ENCODE results near the gene B3GALNT2. TPM values are rescaled to one million over a fixed set of nuclear protein-coding genes. Genes with fewer than 3 reads are reported as not detected.

Gene B3GALNT2
- total RNA-seq, 2 donors from 2014 or later = 6.3 to 8.2 TPM

GRCh38 chr1:235515844-235516512 lies 11.7 kb upstream of the B3GALNT2 start:
- Mint-ChIP-seq H3K36me3 (ENCODE audit: low read depth) (peaks cover 3% of the 10 kb centered on the region), H3K27ac (no peak overlapping the region), H3K4me1 (peaks cover 2% of the 10 kb centered on the region), H3K4me3 (no peak overlapping the region), H3K27me3 (peaks cover 17% of the 10 kb centered on the region)
- ATAC-seq = no peak
- no peaks in the 10 kb centered on the region for H3K9me3 ChIP-seq (ENCODE audit: control insufficient read depth, low read length, poor library complexity, severe bottlenecking)
- DNase-seq = no peak

- H3K36me3 Mint-ChIP-seq (ENCODE audit: low read depth) = peaks cover 3% of the 10 kb centered on the region
- no peak overlapping the region for H3K4me3 Mint-ChIP-seq
- H3K9me3 ChIP-seq (ENCODE audit: control insufficient read depth, low read length, poor library complexity, severe bottlenecking) = no peaks in the 10 kb centered on the region
- peaks cover 2% of the 10 kb centered on the region for H3K4me1 Mint-ChIP-seq
- DNase-seq (peak in 1 of 3 donors; percentile 28), ATAC-seq (peak; percentile 57)
- peak overlapping the region; percentile 11 for H3K27ac Mint-ChIP-seq
- peaks cover 17% of the 10 kb centered on the region for H3K27me3 Mint-ChIP-seq
These were observed 9.5 kb upstream of the B3GALNT2 start for GRCh38 chr1:235513495-235514366.

GRCh38 chr1:235511470-235512240 lies 7.4 kb upstream of the B3GALNT2 start:
- no peak overlapping the region for H3K27ac Mint-ChIP-seq
- no peaks in the 10 kb centered on the region for H3K9me3 ChIP-seq (ENCODE audit: control insufficient read depth, low read length, poor library complexity, severe bottlenecking)
- no peak overlapping the region for H3K4me3 Mint-ChIP-seq
- DNase-seq (no peak), ATAC-seq (no peak)
- peaks cover 2% of the 10 kb centered on the region for H3K4me1 Mint-ChIP-seq
- H3K36me3 Mint-ChIP-seq (ENCODE audit: low read depth) = peaks cover 3% of the 10 kb centered on the region
- peaks cover 17% of the 10 kb centered on the region for H3K27me3 Mint-ChIP-seq

GRCh38 chr1:235510823-235511222 lies 6.6 kb upstream of the B3GALNT2 start:
- peaks cover 17% of the 10 kb centered on the region for H3K27me3 Mint-ChIP-seq
- DNase-seq = no peak
- no peak for ATAC-seq

GRCh38 chr1:235507623-235508022 lies 3.4 kb upstream of the B3GALNT2 start:
- Mint-ChIP-seq H3K27me3 (peaks cover 8% of the 10 kb centered on the region), H3K4me3 (no peak overlapping the region), H3K36me3 (ENCODE audit: low read depth) (peaks cover 3% of the 10 kb centered on the region), H3K27ac (no peak overlapping the region), H3K4me1 (peaks cover 18% of the 10 kb centered on the region)
- no peaks in the 10 kb centered on the region for H3K9me3 ChIP-seq (ENCODE audit: control insufficient read depth, low read length, poor library complexity, severe bottlenecking)
- no peak for DNase-seq
- no peak for ATAC-seq

More at GRCh38 chr1:235510823-235511222, 6.6 kb upstream of the B3GALNT2 start:
- H3K4me3 Mint-ChIP-seq = no peak overlapping the region
- H3K27ac Mint-ChIP-seq = no peak overlapping the region
- H3K9me3 ChIP-seq (ENCODE audit: control insufficient read depth, low read length, poor library complexity, severe bottlenecking) = no peaks in the 10 kb centered on the region
- H3K4me1 Mint-ChIP-seq = peaks cover 6% of the 10 kb centered on the region
- peaks cover 3% of the 10 kb centered on the region for H3K36me3 Mint-ChIP-seq (ENCODE audit: low read depth)

DNA sequence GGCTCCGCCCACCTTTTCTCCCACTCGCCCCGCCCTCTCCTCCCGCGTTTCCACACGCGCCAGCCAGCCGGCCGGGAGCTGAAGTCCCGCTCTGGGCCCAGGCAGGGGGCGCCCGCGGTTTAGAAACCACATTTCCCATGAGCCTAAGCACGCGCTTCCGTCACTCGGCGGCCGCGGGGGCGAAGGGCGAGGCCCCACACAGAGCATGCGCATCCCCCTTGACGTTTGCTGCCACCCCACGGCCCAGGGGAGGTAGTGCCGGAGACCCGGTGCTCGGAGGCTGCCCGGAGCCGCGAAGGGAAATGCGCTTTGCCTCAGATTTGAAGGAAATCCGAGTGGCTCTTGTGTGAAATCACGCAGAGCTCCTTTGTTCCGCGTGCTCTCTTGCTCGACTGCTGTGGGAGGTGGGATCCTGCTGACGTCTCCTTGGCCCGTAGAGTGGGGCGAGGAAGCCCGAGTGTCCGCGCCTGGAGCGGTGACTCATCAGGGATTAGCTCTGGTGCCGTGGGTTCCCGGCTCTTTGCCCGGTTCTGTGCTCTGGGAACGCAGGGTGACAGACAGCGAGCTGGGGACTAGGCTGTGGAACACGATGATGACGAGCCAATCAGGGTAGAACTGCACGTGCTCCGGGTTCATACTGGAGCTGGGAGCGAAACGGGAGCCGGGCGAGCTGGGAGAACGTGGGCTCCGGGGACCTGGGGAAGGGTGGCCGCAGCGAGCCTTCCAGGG lies 406 bp upstream of the B3GALNT2 start:
- H3K27me3 Mint-ChIP-seq = no peaks in the 10 kb centered on the region
- peak overlapping the region; percentile 97 for H3K27ac Mint-ChIP-seq
- peak overlapping the region; percentile 97 for H3K4me3 Mint-ChIP-seq
- no peaks in the 10 kb centered on the region for H3K36me3 Mint-ChIP-seq (ENCODE audit: low read depth)
- H3K9me3 ChIP-seq (ENCODE audit: control insufficient read depth, low read length, poor library complexity, severe bottlenecking) = no peaks in the 10 kb centered on the region
- peak; percentile 96 to 98 (median 98) for DNase-seq
- peak; percentile 88 for ATAC-seq
- H3K4me1 Mint-ChIP-seq = peaks cover 22% of the 10 kb centered on the region

GRCh38 chr1:235503403-235504121 lies 690 bp downstream of the B3GALNT2 start:
- DNase-seq (peak in 1 of 3 donors; percentile 22), ATAC-seq (no peak)
- Mint-ChIP-seq H3K4me3 (peak overlapping the region; percentile 97), H3K27ac (peak overlapping the region; percentile 97), H3K27me3 (no peaks in the 10 kb centered on the region), H3K36me3 (ENCODE audit: low read depth) (no peaks in the 10 kb centered on the region), H3K4me1 (peaks cover 25% of the 10 kb centered on the region)
- H3K9me3 ChIP-seq (ENCODE audit: control insufficient read depth, low read length, poor library complexity, severe bottlenecking) = no peaks in the 10 kb centered on the region

DNA sequence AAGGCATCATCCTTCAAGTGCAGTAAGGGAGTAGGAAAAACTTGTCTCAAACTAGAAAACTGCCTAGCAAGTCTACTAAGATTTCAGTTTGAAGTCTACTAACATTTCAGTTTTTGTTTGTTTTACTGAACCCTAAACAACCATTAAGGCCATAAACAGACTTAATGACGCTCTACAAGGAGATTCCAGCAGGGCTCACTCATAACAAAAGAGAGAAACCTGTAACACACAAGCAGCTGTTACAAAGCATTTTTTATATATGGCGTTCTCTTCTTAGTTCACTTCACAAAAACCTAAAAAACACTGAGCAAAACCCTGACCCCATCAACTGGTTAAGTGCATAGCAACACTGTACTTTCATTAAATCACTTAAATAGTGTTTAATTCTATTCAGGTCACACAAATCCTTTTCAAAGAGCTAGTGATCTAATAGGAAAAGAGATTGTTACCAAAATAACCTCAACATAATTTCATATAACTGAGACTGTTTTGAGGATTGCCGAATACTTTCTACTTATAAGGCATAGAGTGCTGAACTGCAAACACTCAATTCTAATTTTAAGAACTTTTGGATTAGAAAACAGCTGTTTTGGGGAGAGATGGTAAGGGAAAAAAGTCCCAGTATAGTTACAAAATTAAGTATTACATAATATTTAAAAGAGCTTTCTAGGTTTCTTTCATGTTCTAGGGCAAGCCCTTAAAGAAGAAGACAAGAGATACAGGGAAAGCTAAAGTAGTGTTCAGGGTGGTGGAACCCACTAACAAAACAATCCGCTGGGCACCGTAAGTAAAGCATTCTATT lies 1.4 kb downstream of the B3GALNT2 start:
- ATAC-seq (no peak), DNase-seq (no peak)
- no peaks in the 10 kb centered on the region for H3K9me3 ChIP-seq (ENCODE audit: control insufficient read depth, low read length, poor library complexity, severe bottlenecking)
- Mint-ChIP-seq H3K36me3 (ENCODE audit: low read depth) (no peaks in the 10 kb centered on the region), H3K4me1 (peaks cover 25% of the 10 kb centered on the region), H3K27me3 (no peaks in the 10 kb centered on the region), H3K4me3 (peak overlapping the region; percentile 97), H3K27ac (peak overlapping the region; percentile 97)

GRCh38 chr1:235500971-235501540 lies 3.2 kb downstream of the B3GALNT2 start:
- ATAC-seq = no peak
- H3K27ac Mint-ChIP-seq = no peak overlapping the region
- DNase-seq = no peak
- no peaks in the 10 kb centered on the region for H3K27me3 Mint-ChIP-seq
- H3K4me3 Mint-ChIP-seq = no peak overlapping the region
- H3K4me1 Mint-ChIP-seq = peaks cover 22% of the 10 kb centered on the region
- H3K9me3 ChIP-seq (ENCODE audit: control insufficient read depth, low read length, poor library complexity, severe bottlenecking) = no peaks in the 10 kb centered on the region
- no peaks in the 10 kb centered on the region for H3K36me3 Mint-ChIP-seq (ENCODE audit: low read depth)

DNA sequence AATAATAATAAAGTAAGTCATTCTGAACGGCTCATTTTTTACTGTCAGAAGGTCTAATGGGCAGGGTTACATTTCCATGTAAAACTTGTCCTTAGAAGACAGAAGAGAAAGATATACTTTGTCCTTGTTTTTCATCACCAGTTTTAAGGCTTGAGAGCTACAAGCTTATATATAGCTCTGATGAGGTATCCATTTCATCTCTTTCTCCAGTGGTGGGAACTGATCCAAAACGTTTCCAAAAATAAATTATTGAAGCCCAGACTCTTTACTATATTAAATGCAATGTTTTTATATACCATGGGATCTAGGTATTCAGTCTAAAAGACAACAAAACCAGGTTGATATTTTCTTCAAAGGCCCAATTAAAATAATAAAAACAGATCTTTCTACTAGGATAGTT lies 8.7 kb downstream of the B3GALNT2 start:
- no peak overlapping the region for H3K27ac Mint-ChIP-seq
- no peak overlapping the region for H3K4me3 Mint-ChIP-seq
- no peak for ATAC-seq
- peaks cover 20% of the 10 kb centered on the region for H3K4me1 Mint-ChIP-seq
- DNase-seq = no peak
- H3K27me3 Mint-ChIP-seq = no peaks in the 10 kb centered on the region
- H3K36me3 Mint-ChIP-seq (ENCODE audit: low read depth) = peaks cover 4% of the 10 kb centered on the region
- H3K9me3 ChIP-seq (ENCODE audit: control insufficient read depth, low read length, poor library complexity, severe bottlenecking) = no peaks in the 10 kb centered on the region

DNA sequence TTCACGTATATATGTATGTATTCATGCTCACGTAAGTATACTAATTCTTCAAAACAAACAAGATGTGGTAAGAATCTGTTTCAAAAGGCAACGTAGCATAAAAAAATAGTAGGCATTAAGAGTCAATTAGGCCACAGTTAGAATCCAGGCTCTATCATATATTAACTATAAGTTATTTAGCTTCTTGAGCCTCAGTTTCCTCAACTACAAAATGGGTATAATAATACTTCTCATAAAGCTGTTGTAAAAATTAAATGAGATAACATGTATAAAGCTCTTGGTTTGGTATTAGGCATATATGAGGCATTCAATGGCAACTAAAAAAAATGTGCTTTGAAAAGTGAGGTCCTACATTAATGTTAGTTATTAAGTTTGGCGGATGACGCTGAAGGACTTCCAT lies 9.2 kb downstream of the B3GALNT2 start:
- peaks cover 21% of the 10 kb centered on the region for H3K4me1 Mint-ChIP-seq
- no peak overlapping the region for H3K4me3 Mint-ChIP-seq
- H3K27me3 Mint-ChIP-seq = no peaks in the 10 kb centered on the region
- no peak overlapping the region for H3K27ac Mint-ChIP-seq
- ATAC-seq (no peak), DNase-seq (no peak)
- H3K9me3 ChIP-seq (ENCODE audit: control insufficient read depth, low read length, poor library complexity, severe bottlenecking) = no peaks in the 10 kb centered on the region
- H3K36me3 Mint-ChIP-seq (ENCODE audit: low read depth) = peaks cover 4% of the 10 kb centered on the region

Data from T-helper 17 cell (primary cell).